ENCODE results near the gene TBC1D2B.
A peak's percentile ranks its signal among the peaks of the same experiment; 100 is the strongest.
"Not testable (repeated sequence)": the region's sequence is repeated elsewhere in the genome, so short reads cannot be mapped to it uniquely, and the experiment has no call there.

The TBC1D2B gene

DNA sequence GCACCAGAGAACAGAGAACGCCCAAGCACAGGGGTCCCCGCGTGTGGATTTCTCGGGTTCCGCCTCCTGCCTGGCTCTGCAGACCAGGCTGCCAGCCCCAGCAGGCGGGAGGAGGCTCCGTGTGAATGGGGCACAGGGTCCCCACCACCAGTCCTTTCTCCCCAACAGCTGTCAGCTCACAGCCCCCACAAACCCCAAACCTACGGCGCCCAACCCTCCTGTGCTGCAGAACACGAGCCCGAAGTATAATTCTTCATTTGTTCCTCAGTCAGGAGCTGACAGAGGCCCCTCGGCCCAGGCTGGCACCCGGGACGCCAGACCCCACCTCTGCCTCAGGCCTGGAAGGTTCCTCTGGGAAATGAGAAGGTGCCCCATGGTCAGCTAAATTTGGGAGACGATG, 78.0 kb downstream of the TBC1D2B start:
- no peak for DNase-seq

DNA sequence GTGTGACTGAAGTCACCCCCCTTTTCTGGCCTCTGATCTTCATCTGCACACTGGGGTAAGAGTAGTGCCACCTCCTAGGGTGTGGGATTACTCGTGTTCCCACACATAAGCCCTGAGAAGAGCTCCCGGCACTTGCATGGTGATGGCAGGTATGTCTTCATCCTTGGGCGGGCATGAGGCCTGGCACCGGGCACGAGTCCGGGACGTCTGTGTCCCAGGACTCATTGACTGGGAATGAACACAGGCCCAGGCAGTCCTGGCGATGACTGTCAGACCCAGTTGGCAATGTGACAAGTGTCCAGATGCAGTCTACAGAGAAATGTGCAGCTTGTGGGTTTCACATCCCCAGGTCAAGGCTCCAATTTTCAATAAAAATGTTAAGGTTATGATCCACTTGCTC, 78.9 kb downstream of the TBC1D2B start:
- no peak for DNase-seq

DNA sequence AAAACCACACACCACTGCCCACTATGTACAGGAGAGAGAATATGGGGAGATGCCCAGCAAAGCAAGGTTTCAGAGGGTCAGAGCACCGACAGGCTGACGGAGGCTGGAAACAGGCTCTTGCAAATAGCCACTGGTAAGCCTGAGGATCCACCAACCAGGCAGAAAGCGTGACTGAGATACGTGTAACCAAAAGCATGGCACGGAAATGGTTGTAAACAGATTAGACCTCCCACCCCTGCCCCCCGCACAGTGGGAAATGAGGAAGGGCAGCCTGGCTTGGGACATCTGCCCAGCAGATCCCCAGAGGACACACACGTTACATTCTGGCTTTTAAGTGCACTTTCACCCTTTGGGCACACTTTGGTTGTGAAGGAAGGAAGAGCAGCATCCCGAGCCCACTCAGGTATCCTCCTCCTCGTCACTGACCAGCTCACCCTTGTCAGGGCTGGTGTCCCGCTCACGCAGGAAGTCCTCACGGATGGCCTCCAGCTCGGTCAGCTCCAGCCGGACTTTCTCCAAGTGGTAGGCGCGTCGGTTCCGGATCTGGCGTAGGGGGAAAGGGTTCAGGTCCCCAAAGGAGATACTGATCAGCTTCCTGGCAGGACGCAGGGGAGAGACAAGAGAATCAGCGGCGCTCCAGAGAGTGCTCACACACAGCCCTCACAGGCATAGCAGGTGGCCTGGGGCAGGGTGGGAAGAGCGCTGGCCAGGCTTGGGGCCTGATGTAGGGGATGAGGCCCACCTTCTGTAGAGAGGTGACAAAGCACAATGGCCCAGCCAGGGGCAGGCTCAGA, 79.6 kb downstream of the TBC1D2B start:
- DNase-seq = not testable (repeated sequence)

DNA sequence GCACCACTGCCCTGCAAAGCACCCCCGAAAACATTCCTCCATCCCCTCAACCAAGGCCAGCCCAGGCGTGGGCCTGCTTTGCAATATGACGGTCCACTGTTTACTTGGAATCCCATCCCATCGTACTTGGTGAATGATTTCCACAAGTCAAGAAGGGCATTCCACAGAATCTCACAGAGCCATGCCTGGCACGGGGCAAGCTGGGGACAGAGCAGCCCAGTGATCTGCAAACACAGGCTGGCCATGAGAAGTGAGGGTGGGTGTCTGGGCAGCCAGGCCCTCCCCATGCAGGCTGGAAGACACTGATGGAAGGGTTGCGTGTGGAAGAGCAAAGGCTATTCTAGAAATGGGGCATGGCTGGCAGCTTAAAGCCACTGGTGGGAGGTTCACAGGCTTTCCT, 80.3 kb downstream of the TBC1D2B start:
- DNase-seq = peak; percentile 5

DNA sequence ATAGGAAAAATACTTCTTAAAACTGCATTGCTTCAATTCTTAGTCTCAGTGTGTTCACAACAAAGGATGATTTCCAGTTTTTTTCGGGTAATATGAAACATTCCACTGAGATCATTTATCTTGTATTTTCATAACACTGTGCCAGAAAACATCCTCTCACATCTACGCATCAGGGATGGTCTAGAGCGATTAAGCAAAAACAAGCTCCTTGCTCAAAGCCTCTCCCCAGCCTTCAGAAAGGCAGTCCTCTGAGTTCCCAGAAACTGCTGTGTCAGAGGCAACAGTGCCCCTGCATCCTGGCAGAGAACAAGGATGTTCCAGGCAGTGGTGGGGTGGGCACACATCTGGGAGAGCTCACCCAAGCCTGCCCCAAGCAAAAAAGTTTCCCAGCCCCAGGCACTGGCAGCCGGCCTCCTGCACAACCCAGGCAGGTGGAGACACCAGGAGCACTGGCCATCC, 80.8 kb downstream of the TBC1D2B start:
- peak; percentile 12 for DNase-seq

DNA sequence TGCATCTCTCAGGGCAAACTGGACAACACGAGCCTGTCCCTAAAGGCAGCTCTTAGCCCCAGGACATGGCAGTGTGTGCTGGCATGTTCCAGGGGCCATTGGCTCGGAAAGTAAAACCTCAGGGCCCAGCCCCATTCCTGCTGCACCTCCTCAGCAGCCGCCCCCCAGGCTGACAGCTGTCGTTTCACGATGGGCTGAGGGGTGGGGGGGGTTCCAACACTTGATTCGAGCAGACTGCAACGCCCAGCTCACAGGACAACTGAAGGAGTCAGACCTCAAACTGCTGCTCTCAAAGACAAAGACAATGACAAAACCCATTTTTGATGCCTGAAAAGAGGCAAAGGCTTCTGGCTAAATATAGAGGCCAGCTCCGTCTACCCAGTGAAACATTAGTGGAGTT, 81.3 kb downstream of the TBC1D2B start:
- peak; percentile 24 for DNase-seq

DNA sequence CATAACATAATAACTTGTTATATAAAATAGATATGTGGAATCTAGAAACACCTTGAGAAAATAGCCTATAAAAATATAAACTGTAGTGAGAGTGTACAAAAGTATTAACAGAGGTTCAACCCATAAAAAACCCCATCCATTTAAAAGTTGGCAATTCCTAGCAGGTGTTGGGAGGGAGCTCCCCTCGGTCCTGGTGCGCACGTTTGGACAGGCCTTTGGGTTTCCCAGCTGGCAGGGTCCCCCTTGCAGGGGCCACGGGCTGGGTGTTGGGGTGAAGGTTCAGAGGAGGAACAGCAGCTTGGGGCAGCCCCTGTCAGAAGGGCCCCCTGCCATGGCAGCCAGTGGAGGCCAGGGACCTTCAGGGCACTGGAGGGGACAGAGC, 82.0 kb downstream of the TBC1D2B start:
- DNase-seq = not testable (repeated sequence)

DNA sequence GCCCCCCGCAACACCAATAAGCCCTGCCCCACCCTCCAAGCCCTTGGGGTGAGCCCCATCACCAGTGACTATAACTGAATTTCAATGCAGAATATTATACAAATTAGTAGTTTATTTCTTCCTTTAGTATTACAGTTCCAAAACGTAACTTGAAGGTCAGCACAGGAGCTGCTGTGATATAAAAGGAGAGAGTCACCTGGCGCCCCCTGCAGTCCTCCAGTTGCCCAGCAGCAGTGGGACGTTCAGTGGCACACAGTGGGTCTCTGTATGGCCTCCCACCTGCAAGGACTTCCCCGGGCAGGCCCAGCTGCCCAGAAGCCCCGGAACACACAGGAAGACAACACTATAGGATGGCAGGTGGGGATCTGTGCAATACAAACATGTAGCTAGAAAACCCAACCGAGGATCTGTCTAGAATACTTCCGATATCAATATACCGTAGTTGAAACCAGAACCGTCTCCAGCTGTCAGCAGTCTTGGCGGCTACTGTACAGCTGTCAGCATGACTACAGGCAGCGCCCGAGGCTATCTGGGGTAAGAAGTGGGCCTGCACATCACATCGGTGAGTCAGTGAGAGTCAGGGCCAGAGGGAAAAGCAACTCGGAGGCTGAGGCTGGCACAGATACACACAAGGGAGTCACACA, 82.5 kb downstream of the TBC1D2B start:
- not testable (repeated sequence) for DNase-seq

DNA sequence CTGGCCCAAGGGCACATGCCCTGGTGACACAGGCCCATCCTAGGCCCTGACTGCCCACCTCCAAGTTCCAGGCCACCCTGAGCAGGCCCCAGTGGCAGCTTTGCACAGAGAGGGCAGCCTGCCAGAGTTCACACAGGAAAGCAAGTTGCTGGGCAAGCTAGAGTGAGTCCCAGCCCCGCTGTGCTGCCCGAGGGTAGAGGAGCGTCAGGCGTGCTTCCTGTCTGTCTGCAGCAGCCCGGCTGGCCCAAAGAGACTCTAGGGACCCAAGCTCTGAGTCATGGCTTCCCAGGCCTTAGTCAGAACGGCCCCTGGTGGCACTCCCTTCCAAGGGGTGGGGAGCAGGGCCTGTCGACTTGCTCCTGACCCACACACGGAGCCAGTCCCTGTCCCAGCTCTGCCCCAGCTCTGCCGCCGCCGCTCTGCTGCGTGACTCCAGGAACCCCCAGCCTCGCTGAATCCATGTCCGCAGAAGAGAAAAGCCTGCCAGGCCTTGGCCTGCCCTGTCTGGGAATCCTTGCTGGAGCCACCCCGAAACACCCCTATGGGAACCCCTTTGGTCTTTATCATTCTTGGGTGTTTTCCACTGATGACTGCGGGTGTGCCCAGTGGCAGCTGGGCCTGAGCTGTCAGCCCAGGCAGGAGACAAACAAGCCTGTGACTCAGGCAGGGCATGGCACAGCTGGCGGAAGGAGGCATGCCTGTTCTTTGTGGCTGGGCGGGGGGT, 83.4 kb downstream of the TBC1D2B start:
- DNase-seq = peak; percentile 77

DNA sequence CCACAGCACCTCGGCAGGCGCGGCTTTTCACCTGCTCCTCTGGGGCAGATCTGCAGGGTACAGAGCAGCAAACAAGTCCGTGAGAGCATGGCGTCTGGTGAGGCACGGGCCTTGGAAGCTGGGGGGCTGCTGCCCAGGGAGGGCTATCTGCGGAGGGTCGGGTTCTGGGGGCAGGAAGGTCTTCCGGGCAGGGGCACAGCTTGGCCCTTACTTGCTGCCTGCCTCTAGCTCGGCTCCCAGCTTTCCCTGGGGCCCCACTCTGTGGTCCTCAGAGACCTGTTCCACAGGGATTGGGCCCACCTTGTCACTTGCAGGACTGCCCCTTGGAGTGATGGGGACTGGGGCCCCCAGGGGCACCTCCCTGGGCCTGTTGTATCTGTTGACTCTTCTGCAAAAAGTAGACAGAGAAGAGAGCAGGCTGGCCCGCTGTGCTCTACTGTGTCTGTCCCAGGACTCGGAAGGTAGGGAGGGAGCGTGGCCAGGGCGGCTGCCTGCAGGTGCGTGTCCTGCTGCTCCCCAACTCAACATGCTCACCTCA, 84.1 kb downstream of the TBC1D2B start:
- DNase-seq = no peak

DNA sequence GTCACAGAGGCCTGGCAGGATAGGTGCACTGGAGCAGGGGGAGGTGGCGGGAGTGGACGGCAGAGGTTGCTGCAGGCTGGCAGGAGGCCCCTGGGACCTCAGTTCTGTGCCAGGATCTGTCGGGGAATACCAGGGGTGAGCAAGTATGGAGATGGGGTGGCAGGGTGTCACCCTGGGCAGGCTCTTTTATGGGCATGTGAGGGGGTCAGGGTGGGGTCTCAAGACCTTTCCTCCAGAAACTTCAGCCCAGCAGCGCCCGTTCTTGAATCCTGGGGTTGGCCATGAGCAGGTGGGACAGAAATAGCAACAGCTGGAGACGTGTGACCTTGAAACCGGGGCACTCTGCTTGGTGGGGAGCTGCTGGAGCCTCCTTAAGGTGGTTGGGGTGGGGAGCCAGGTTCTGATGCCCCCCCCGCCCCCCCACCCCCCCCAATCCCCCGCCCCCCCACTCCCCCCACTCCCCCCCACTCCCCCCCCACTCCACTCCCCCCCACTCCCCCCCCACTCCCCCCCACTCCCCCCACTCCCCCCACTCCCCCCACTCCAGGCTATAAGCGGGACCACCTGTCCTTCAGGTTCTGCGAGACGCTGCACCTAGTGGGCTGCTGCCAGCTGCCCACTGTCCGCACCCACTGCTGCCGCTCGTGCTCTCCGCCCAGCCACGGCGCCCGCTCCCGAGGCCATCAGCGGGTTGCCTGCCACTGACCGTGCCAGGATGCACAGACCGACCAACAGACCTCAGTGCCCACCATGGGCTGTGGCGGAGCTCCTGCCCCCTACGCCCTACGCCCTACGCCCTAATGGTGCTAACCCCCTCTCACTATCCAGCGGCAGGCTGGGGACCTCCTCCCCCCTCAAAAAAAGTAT, 84.9 kb downstream of the TBC1D2B start:
- DNase-seq = no peak

DNA sequence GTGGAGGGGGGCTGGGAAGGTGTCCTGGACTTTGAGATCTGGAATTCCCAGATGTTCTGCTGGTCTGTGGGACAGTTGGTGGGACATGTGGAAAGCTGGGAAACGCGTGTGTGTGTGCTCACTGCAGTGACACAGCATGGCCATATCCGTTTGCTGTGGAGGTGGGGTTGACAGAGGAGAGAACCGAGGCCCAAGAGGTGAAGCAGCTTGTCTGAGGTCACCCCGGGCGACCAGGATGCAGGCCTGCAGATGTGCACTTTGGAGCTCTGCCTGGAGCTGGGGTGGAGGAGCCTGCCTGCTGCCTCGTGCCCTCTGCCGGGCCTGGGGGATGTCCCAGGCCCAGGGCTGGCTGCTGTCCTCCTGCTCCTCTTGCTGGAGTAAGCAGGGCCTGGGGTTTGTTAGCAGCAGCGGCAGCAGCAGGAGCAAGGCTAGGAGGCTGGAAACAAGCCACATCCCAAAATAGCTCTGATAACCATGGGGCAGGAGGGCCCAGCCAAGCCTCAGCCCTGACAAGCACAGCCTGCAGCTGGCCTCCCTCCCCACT, 85.8 kb downstream of the TBC1D2B start:
- peak; percentile 87 for DNase-seq

DNA sequence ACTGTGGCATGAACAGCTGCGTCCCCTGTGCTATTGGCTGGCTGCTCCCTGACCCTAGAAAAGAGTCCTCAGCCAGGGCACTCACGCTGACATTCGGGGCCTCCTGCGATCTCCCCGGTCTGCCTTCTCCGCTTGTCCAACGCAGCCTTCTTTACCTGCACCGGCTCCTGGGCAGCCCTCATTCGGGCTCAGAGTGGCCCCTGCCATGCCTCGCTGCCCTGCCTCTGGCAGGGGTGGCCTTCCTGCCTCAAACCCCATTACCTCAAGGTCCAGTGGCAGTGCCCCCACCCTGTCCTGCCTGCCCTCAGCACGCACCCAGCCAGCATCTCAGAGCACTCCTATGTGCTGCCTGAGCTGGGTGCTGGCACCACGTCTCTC, 86.5 kb downstream of the TBC1D2B start:
- DNase-seq = no peak

DNA sequence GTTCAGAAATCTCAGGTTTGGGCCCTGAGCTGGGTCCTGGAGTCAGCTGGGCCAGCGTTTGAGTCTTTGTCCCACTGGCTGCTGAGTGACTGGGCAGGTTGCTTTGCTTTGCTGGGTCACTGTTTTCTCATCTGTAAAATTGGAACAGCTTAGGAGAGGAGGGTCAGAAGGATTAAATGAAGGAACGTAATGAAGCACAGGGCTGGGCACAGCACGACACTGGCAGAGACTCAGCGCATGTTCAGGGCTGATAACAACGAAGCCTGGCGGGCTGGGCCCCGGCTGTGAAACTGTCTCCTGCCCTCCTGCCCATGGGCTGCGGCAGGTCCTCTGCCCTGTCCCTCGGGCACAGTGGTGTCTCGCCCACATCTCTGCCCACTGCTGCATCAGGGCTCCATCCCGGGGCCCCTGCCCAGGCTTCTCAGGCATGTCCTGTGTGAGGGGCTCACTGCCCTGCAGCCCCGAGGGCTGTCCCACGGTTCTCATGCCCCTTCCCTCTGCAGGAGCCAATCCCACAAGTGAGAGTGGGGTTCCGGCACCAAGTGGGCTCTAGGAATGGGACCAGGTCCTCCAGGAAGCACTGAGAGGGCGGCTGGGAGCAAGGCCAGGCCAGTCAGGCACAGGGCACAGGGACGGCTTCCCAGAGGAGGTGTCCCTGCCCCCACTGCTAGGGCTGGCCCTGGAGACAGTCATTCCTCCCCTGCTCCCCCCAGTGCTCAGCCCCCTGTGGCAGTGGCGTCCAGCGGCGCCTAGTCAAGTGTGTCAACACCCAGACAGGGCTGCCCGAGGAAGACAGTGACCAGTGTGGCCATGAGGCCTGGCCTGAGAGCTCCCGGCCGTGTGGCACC, 88.0 kb downstream of the TBC1D2B start:
- no peak for DNase-seq

DNA sequence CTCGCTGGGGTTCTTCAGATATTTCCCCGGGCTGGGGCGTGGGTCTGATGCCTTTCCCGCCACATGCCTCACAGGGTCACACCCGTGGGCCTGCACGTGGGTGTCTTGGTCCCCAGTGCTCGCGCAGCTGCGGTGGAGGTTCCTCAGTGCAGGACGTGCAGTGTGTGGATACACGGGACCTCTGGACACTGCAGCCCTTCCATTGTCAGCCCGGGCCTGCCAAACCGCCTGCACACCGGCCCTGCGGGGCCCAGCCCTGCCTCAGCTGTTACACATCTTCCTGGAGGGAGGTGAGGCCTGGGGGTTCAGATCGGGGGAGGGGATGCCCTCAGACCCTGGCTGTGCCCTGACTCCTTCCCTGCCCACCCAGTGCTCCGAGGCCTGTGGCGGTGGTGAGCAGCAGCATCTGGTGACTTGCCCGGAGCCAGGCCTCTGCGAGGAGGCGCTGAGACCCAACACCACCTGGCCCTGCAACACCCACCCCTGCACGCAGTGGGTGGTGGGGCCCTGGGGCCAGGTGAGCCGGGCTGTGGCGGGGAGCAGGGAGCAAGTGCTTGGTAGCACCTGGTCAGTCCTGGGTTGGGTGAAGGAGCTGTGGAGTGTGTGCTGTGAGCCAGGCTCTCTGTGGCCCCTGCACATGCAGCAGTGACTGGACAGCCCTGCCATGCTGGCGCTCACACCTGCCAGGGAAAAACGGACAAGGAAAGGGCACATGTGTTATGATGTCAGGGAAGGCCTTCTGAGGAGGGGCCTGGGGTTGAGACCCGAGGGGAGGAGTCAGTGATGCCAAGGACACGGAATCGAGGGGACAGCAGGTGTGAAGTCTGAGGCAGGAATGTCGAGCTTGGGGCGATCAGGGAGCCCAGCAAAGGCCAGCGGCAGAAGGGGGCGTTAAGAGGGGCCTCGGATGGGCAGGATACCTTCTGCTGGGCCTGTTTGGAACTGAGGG, 88.9 kb downstream of the TBC1D2B start:
- no peak for DNase-seq

DNA sequence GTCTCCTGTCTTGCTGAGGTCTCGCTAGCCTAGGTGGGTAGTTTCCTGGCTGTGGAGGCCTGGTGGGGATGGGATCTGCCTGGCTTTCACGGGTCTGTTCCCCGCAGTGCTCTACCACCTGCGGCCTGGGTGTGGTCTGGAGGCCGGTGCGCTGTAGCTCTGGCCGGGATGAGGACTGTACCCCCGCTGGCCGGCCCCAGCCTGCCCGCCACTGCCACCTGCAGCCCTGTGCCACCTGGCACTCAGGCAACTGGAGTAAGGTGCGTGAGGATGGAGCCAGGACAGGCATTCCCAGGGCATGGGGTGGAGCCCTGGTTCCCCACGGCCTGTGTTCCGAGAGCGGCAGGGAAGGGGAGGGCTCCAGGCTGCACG, 89.8 kb downstream of the TBC1D2B start:
- not testable (repeated sequence) for DNase-seq

DNA sequence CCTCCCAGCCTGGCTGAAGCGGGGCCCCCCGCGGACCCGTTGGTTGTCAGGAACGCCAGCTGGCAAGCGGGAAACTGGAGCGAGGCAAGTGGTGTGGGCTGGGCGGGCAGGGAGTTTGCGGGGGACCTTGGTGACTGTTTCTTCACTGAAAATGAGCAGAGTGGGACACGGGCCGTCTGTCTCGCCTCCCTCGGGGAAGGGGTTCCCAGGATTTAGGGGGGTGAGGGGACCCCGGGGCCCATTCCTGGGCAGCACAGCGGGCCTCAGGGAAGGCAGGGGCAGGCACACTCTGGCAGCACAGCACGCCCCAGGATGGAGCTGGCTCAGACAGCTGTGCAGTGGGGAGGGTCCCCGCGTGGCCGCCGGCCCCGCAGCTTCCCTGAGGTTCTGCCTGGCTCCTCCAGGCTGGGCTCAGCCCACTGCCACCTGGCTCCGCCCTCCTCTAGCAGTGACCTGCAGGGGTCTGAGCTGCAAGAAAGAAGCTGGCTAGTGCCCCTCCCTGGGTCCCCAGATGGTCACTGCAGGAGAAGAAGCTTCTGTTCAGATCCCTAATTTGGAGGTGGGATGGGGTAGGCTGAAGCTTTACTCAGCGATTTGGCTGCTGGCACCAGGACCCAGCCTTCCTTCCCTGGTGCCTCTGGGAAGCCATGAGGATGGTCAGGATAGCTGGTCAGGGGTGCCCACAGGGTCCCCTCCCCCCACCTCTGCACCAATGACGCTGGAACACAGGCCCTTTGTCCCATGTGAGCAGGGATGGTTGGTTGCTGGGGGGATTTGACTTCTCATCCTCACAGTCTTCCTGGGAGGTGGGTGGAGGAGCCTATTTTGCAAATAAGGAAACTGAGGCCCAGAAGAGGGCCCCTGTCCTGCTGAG, 90.4 kb downstream of the TBC1D2B start:
- no peak for DNase-seq

DNA sequence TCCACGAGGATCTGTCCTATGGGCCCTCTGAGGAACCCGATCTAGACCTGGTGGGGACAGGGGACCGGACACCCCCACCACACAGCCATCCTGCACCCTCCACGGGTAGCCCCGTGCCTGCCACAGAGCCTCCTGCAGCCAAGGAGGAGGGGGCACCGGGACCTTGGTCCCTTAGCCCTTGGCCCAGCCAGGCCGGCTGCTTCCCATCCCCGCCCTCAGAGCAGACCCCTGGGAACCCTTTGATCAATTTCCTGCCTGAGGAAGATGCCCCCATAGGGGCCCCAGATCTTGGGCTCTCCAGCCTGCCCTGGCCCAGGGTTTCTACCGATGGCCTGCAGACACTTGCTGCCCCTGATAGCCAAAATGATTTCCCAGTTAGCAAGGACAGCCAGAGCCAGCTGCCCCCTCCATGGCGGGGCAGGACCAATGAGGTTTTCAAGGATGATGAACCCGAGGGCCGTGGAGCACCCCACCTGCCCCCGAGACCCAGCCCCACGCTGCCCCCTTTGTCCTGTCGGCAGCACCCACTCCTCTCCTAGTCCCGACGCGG, 91.5 kb downstream of the TBC1D2B start:
- DNase-seq = no peak
